HG02973 (cell line): ENCODE results near the gene SLC10A6.

Experiments used
- ATAC-seq: cut with Tn5 transposase; IDR thresholded peaks from one replicate; pipeline ENCODE4 v1.9.1; 2021; ENCODE audit warnings: moderate library complexity; ENCODE audit not compliant: unreplicated experiment

The SLC10A6 gene

DNA sequence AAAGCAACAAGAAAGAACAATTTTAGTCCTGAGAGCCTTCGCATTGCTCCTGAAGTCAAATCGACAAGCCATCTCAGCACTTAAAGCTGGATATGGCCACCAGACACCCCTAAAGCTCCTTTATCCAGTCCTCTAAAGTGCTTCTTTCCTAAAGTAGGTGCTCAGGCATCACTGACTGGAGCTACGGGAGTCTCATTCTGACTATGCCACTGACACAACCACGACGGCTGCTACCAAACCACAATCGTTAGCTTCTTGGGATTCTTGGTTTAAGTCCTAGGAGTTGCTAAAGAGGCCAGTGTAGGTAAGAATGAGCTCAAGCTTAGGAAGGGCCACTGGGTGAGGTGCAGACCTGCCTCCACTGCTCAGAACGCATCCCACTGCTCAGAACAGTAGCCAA is 1.0 kb downstream of the SLC10A6 start:
- ATAC-seq: no peak

DNA sequence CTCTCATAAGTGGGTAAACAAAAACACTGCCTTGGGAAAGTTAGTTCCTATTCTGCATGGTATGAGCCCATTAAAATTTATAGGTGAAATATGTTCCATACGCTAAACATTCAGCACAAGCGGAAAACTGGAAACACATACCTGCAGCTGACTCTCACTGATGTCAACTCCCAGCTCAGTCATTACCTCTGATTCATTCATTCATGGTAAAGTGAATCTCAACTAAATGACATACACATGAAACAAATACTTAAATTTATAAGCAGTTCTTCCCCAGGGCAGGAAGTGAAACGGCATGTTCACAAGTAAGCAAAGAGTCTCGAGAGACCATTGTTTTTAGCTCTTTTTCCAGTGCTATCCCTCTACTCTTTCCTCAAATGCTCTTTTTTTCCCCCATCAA is 1.6 kb downstream of the SLC10A6 start:
- ATAC-seq: no peak

DNA sequence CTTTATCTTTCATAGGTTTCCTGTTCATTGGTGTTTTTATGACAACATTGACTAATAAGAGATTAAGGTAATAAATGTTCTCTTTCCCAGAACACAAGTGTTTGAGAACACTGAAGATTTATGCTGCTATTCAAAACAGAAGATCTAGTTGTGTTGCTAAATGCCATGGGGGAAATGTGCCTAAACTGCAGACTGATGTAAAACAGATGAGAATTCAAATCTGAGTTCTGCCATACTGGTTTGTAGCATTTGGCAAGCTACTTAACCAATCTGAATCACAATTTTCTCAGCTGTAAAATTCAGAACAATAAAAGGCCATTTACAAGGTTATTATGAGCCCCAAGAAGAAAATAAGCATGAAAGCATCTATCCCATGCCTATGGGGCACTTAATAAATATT is 2.3 kb downstream of the SLC10A6 start:
- no peak for ATAC-seq

DNA sequence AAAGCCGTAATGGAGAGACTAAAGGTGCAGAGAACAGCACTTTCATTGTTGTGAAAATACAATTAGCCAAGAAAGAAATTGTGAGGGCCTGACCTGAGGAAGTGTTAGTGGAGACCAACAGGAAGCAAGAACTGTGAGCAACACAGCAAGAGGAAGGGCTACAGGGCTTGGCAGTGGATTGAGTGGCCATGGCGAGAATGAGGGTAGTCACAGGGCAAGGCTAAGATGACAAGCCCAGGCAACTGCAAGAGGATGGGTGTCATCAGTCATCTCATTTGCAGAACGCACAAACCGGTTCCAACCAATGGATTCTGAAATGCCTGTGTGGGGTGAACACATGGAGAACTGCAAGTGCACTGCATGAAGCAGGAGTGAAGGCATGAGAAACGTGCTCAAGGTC is 3.6 kb downstream of the SLC10A6 start:
- no peak for ATAC-seq

DNA sequence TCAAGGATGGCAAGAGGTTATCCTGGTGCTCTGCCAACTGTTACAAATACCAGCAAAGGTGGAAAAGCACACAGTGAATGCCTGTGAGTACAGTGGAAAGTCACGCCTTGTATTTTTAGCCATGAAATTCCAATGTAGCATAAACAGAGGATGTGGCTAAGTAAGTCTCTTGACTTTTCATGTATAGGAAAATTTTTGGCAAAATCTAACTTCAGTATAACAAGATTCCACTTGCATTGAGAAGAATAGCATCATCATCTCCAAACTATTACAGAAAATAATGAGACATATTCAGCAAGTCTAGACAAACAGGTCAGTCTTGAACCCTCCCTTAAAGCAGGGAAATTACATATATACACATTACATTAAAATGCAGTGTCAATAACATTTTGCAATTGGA is 7.9 kb downstream of the SLC10A6 start:
- ATAC-seq: no peak

DNA sequence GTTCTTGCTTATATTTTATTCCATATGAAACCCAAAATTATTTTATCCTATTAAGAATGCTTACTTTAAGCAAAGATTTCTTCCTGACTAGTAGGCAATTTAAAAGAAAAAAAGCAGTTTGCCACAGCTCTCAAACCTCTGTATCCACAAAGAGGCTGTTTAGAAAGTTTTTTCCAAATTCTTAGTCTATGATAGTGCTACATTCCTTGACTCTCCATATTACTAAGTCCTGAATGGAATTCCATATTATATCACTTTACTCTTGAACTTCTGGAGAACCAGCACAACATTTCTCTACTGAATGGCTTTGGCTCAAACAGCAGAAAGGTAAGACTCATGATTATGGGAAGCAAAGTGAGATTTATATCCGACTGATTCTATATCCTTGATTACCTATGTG is 8.3 kb downstream of the SLC10A6 start:
- ATAC-seq: no peak

DNA sequence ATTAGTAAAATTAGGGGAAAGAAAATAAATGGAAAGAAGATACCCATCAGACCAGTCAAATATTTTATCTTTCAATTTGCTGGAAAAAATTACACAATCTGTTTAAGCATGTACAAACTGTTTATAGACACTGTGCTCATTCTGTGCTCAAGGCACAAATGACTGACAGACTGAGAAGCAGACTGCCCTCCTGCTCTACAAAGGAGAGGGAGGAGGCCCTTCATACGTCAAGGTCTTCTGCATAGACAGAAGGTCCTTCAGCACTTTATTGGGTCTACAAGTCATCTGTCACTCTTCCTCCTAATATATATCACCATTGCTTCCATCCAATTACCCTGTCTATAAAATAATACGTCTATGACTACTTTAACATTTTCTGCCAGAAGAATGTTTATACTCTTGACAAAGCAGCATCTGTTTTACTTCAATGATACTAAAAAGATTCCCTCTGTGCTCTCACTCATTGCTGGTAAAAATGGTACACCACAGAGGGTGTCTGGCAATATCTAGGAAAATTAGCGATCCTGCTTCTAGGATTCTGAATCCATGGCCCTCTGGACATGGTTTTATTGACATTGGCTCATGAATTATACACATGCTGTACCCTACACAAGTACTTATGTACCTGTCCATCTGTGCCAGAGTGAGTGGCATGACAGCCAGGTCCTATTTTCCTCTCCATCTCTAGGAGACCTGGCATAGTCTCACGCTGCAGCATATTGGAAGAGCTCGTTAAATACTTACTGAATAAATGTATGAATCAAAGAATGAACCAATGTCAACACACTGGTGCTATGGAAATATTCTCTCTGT is 11.3 kb downstream of the SLC10A6 start:
- ATAC-seq: no peak

DNA sequence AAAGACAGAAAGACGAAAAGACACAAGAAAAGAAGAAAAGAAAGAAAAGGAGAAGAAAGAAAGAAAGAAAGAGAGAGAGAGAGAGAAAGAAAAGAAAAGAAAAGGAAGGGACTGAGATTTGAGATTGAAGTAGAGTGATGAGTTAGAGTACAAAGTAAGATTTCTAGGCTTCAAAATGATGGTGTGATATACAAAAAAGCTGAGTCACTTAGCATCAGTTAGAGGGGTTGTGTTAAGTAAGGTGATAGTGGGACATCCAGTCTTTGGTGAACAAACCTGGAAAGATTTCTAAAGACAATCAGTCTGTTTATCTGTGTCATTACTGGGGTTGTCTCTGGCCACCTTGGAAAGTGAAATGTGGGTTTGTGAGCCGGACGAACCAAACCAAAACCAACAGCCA is 13.5 kb downstream of the SLC10A6 start:
- no peak for ATAC-seq

DNA sequence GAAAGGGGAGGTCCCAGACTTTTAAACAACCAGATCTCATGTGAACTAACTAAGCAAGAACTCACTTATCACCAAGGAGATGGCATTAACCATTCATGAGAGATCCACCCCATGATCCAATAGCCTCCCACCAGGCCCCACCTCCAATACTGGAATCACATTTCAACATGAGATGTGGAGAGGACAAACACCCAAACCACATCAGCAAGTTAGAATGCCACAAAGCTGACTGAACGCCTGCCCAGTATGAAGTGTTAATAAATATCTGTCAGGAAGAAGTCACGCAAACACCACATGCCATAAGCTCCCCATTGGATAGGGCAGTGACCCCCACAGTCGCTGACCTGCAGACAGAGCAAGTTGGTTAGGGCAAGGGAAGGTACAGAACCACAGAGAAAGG is 14.3 kb downstream of the SLC10A6 start:
- no peak for ATAC-seq

DNA sequence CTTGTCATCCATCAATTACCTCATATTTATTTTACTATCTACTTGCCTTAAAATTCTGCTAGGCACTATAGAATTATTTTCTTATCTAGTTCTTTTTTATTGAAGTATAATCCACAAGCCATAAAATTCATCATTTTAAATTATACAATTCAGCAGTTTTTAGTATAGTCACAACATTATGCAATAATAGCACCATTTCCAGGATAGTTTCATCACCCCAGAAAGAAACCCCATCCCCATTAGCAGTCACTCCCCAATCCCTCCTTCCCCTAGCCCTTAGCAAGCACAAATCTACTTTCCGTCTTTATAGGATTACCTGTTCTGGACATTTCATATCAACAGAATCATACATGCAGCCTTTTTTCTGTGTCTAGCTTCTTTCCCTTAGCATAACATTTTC is 15.6 kb downstream of the SLC10A6 start:
- no peak for ATAC-seq

DNA sequence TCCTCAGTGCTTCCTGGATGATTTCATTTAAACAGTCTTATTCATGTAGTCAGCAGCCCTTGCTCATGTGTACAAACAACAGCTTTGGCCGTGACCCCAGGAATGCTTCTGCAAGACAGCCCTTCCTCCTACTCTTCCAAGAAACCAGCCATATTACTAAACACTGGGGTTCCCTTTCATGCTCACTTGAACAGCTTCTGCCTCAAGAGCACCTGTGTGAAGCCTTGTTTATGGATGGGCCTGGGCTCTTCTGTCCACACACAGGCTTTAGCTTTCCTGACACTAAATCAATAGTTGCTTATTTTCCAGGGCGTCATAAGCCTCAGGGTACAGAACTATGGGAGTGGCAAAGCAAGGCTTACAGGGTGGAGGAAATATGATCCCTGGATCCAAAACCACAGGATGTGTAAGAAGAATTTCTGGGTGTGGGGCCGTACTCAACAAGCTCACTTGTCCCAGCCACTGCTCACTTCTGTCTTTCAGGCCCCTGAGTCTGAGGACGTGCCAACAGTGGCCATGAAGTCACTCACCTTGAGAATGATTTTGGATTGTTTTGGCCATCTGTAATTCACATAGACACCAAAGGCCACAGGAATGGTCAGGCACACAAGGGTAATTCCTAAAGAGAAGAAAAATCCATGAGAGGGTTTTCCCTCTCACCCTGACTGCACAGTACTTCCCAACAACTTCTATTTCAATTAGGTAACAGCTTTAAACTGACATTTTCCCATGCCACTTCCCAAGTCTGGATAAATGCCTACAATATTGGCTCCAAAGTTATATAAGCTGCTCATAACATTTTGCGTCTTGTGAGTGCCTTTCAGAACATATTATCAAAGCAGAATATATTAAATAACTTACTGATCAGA is 17.7 kb downstream of the SLC10A6 start:
- ATAC-seq: no peak

DNA sequence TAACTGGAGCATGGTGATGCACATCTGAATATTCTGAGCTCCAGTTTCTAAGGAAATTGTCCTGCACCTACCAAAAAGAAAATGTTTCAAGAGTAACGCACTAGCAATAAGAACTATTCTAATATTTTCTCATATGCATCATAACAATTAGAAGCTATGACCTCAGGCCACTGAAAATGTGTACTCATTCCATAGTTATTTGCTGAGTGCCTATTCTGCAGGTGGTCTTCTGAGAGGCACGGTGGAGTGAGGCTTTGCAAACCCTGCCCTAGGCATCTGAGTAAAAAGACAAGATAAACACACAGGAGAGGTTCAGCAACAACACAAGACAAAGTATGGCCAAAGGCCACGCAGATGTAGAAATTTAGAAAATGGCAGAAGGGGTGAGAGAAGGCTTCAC is 23.7 kb downstream of the SLC10A6 start:
- no peak for ATAC-seq

DNA sequence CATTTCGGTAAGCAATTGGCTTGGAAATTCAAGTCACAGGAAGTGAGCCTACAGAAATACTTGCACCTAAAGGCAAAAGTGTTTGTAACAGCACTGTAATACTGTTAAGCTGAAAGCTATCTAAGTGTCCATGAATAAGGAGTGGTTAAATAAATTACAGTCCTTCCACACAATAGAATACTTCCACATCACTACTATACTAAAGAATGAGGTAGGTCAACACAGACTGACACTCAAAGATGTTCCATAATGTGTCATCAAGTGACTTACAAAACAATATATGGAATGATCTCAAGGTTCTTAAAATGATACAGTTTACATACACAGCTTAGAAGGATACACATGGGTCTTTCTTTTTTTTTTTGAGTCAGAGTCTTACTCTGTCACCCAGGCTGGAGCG is 27.0 kb downstream of the SLC10A6 start:
- no peak for ATAC-seq

DNA sequence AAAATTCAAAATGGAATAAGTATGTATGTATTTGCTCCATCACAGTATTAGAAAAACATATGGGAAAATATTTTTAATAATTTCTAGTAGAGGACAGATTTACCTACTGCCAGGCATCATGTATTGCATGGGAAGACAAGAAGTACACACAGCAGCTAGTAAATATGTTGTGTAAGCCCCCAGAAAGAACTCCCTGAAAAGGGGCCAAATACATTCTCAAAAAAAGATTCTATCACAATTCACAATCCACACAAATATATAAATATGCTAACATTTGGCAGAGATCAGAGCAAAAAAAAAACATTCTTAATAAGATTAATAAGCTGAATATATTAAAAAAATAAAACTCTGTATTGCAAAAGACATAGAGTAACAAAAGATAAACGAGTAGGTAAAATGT is 28.0 kb downstream of the SLC10A6 start:
- ATAC-seq: no peak

DNA sequence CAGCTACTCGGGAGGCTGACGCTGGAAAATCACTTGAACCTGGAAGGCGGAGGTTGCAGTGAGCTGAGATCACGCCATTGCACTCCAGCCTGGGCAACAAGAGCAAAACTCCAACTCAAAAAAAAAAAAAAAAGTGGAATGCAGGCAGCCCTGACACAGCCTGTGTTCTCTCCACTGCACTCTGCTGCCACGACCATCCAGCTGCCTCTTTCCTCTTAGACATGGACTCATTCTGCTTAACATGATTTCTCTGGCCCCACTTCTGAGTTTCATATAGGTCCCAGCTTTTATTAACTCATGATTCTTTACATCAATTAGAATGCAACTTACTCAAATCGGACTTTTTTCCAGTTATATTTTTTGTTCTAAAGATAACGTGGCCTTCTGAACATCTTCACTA is 29.6 kb downstream of the SLC10A6 start:
- ATAC-seq: no peak

DNA sequence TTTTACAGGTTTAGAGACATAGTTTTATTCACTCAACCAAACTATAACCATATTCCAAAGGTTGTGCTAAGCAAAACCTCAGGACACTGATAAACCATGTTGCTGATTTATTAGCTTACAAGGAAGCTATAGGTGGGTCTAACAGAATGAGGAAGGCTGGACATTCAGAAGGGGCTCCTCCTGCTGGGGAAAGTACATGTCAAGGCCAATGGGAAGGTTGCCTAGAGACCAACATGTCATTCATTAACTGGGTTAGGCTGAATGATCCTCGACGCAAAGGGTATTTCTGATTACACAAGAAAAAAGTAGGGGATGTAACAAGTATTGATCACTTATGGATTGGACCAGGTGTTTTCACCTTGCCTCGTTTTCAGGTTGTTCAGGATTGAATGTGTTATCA is 30.3 kb downstream of the SLC10A6 start:
- ATAC-seq: no peak

DNA sequence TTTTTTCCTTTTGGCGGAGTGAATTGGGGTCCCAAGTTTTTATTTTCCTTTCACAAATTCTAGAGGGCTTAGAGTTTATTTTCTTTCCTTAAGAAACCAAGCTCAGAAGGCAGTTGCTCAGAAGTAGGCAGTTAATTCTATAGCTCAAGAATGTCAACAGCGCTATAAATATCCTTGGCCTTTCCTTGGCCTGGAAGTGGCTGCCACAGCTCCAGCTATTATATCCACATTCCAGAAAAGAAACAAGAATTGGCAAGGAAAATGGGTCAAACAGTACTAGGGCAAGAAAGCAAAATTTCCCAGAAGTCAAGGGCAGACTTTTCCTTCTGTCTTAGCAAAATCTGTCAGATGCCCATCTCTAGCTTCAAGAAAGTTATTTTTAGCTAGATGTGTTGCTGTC is 31.0 kb downstream of the SLC10A6 start:
- no peak for ATAC-seq

DNA sequence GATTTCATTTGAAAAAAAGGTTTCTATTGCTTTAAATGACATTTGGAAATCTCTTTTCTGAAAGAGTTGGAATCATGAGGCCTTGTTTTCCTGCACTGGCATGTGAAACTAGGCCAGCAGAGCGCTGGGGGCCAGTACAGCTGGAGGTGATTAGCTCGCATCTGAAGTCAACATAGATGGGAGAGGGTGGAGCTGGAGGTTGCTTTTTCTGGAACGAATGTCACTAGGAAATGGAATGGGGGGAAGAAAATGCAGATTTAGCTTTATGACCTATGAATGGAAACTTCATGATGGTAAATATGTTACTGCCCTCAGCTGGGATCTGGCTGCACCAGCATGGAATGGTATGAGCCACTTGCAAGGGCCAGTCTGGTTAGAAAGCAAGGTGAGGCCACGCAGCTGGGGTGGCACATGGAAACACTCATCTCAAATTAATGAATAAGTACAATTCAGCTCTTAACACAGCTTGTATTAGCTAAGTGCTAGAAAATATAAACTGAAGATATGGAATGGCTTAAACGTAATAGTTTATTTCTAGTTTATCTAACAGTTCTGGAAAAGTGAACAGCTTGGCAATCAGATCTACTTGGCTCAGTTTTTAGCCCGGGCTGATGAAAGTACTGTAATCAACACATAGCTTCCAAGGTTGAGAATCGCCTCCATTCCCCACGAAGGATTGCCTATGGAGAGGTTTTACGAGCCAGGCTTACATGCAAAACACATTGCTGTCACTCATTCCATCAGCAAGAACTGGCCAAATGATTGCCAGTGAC is 32.5 kb downstream of the SLC10A6 start:
- ATAC-seq: no peak

DNA sequence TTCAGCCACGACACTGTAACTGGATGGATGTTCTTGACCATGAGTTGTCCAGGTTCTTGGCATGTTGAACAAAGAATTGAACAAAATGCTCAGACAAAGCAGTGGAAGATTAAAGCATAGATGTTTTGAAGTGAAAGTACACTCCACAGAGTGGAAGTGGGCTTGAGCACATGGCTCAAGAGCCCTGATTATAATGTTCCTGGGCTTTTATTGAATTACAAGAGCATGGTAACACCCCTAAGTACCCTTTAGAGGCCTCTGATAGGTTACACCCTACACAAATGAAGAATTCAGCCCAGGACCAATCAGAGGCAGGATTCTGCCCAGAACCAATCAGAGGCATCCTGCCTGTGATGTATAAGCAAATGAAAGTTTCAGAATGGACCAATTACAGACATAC is 33.5 kb downstream of the SLC10A6 start:
- ATAC-seq: no peak

DNA sequence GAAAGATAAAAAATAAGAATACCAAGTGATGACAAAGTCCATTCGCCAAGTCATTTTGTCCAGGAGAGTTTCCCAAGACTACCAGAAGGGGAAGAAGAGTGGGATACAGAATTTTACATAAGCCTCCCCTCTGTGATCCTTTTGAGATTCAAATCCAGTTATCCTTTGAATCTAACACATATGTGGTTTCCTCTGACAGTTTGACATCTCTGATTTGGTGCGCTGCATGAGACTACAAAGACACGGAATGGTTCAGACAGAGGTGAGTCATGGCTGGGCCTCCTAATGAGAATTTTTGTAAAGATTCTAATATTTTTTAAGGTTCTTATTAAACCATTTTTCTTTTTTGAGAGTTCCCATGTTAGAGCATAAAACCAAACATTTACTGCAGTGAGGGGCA is 38.3 kb downstream of the SLC10A6 start:
- no peak for ATAC-seq

DNA sequence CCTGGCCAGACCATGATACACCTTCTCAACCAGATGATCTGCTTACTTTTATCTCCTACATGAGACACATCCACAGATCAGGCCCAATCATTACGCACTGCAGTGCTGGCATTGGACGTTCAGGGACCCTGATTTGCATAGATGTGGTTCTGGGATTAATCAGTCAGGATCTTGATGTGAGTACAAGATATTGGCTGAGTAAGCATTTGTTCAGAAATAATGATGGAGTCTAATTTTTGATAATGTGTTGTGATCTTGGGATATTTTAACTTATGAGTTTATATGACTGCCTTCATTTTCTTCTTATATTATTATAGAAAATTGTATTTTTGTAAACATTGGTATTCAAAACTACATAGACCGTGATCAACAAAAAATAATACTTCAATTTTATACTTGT is 39.4 kb downstream of the SLC10A6 start:
- no peak for ATAC-seq

DNA sequence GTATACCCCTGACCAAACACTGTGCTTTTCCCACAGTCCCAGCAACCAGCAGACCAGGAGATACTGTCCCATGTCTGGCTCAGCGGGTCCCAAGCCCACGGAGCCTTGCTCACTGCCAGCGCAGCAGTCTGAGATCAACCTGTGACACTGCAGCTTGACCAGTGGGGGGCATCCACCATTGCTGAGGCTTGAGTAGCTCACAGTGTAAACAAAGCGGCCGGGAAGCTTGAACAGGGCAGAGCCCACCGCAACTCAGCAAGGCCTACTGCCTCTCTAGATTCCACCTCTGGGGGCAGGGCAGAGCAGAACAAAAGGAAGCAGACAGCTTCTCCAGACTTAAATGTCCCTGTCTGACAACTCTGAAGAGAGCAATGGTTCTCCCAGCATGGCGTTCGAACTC is 58.1 kb downstream of the SLC10A6 start:
- ATAC-seq: no peak
